HEK293 (cell line): Measurements from ENCODE around the gene MGLL.

Experiments used
- CTCF ChIA-PET: fragments of 350-600 bp; formaldehyde crosslinking; extraction: SDS; loops from one replicate; lab custom pipeline; 2021; ENCODE audit warnings: antibody characterized with exemption; lab: Yijun Ruan, JAX
- POLR2A ChIA-PET: fragments of 300-600 bp; formaldehyde crosslinking; extraction: SDS; loops from one replicate; lab custom pipeline; 2020; ENCODE audit warnings: antibody characterized with exemption, inconsistent platforms; lab: Yijun Ruan, JAX
- H3K27ac ChIP-seq: fragments of 200-500 bp; sonication (Bioruptor generic); 2 replicates; pipeline ENCODE4 v1.5.1; 2014; ENCODE audit warnings: low read depth, low read length, control low read depth, inconsistent platforms; ENCODE audit errors: extremely low read depth
- H3K36me3 ChIP-seq, 2 experiments: fragments of 200-500 bp in 1 of 2; sonication (Bioruptor generic) in 1 of 2; 1 replicate in 1 of 2; 2 replicates in 1 of 2; pipeline ENCODE4 v1.5.1; 2014 to 2017; ENCODE audit warnings: inconsistent platforms in 2 of 2, low read length in 2 of 2; ENCODE audit not compliant: control insufficient read depth in 2 of 2, insufficient read depth in 1 of 2
- H3K4me1 ChIP-seq: fragments of 200-500 bp; sonication (Bioruptor generic); 2 replicates; pipeline ENCODE4 v1.5.1; 2014; ENCODE audit warnings: mild to moderate bottlenecking, low read length, inconsistent platforms; ENCODE audit not compliant: control insufficient read depth, insufficient read depth
- H3K4me3 ChIP-seq: 2 replicates; pipeline ENCODE4 v1.5.1; 2011; ENCODE audit warnings: low read depth, mild to moderate bottlenecking, control low read depth, low read length, moderate library complexity
- H3K9me3 ChIP-seq: fragments of 200-500 bp; sonication (Bioruptor generic); 2 replicates; pipeline ENCODE4 v1.5.1; 2014; ENCODE audit warnings: low read depth, low read length, inconsistent platforms; ENCODE audit not compliant: control insufficient read depth, insufficient read depth
- GLIS1 ChIP-seq: fragments of 450-650 bp; formaldehyde crosslinking; IDR thresholded peaks from 2 replicates; pipeline ENCODE4 v1.5.1; 2016; ENCODE audit warnings: missing biosample characterization, missing genetic modification characterization
- HOXA7 ChIP-seq: sonication (generic); formaldehyde crosslinking; IDR thresholded peaks from 2 replicates; pipeline ENCODE4 v1.8.1; 2022; ENCODE audit warnings: missing genetic modification reagents, borderline replicate concordance
- KLF7 ChIP-seq: fragments of 450-650 bp; formaldehyde crosslinking; IDR thresholded peaks from 2 replicates; pipeline ENCODE4 v1.5.1; 2016; ENCODE audit warnings: missing biosample characterization, missing genetic modification characterization, borderline replicate concordance
- KLF8 ChIP-seq: fragments of 450-650 bp; formaldehyde crosslinking; IDR thresholded peaks from 2 replicates; pipeline ENCODE4 v1.5.1; 2016; ENCODE audit warnings: missing biosample characterization, missing genetic modification characterization
- MEIS1 ChIP-seq: sonication (generic); formaldehyde crosslinking; IDR thresholded peaks from 2 replicates; pipeline ENCODE4 v1.8.1; 2022; ENCODE audit warnings: missing genetic modification reagents, mild to moderate bottlenecking, borderline replicate concordance
- PATZ1 ChIP-seq: fragments of 450-650 bp; formaldehyde crosslinking; IDR thresholded peaks from 2 replicates; pipeline ENCODE4 v1.5.1; 2016; ENCODE audit warnings: missing biosample characterization, missing genetic modification characterization
- PRDM4 ChIP-seq: fragments of 450-650 bp; formaldehyde crosslinking; IDR thresholded peaks from 2 replicates; pipeline ENCODE4 v1.5.1; 2017; ENCODE audit warnings: missing biosample characterization, missing genetic modification characterization
- ZFP3 ChIP-seq: fragments of 450-650 bp; formaldehyde crosslinking; IDR thresholded peaks from 2 replicates; pipeline ENCODE4 v1.5.1; 2016; ENCODE audit warnings: low read depth, missing biosample characterization, missing genetic modification characterization
- ZNF114 ChIP-seq: fragments of 450-650 bp; formaldehyde crosslinking; IDR thresholded peaks from 2 replicates; pipeline ENCODE4 v1.5.0; 2017; ENCODE audit warnings: missing biosample characterization, missing genetic modification characterization
- ZNF133 ChIP-seq: fragments of 450-650 bp; formaldehyde crosslinking; IDR thresholded peaks from 2 replicates; pipeline ENCODE4 v1.5.1; 2016; ENCODE audit warnings: missing biosample characterization, missing genetic modification characterization
- ZNF155 ChIP-seq: fragments of 450-650 bp; formaldehyde crosslinking; IDR thresholded peaks from 2 replicates; pipeline ENCODE4 v1.5.1; 2016; ENCODE audit warnings: missing biosample characterization, missing genetic modification characterization
- ZNF202 ChIP-seq: fragments of 450-650 bp; formaldehyde crosslinking; IDR thresholded peaks from 2 replicates; pipeline ENCODE4 v1.5.1; 2016; ENCODE audit warnings: missing biosample characterization, missing genetic modification characterization, borderline replicate concordance
- ZNF398 ChIP-seq: fragments of 450-650 bp; formaldehyde crosslinking; IDR thresholded peaks from 2 replicates; pipeline ENCODE4 v1.5.1; 2017; ENCODE audit warnings: missing biosample characterization, missing genetic modification characterization
- ZNF404 ChIP-seq: fragments of 450-650 bp; formaldehyde crosslinking; IDR thresholded peaks from 2 replicates; pipeline ENCODE4 v1.5.1; 2017; ENCODE audit warnings: missing biosample characterization, missing genetic modification characterization
- ZNF530 ChIP-seq: fragments of 450-650 bp; formaldehyde crosslinking; IDR thresholded peaks from 2 replicates; pipeline ENCODE4 v1.5.1; 2016; ENCODE audit warnings: low read depth, missing biosample characterization, missing genetic modification characterization
- ZNF600 ChIP-seq: fragments of 450-650 bp; formaldehyde crosslinking; IDR thresholded peaks from 2 replicates; pipeline ENCODE4 v1.5.1; 2016; ENCODE audit warnings: missing biosample characterization, missing genetic modification characterization
- ZNF670 ChIP-seq: fragments of 450-650 bp; formaldehyde crosslinking; IDR thresholded peaks from 2 replicates; pipeline ENCODE4 v1.5.1; 2016; ENCODE audit warnings: missing biosample characterization, missing genetic modification characterization, low read depth
- ZSCAN5A ChIP-seq: fragments of 450-650 bp; formaldehyde crosslinking; IDR thresholded peaks from 2 replicates; pipeline ENCODE4 v1.5.1; 2016; ENCODE audit warnings: missing biosample characterization, missing genetic modification characterization
- ZXDB ChIP-seq: fragments of 450-650 bp; formaldehyde crosslinking; IDR thresholded peaks from 2 replicates; pipeline ENCODE4 v1.5.1; 2016; ENCODE audit warnings: missing biosample characterization, missing genetic modification characterization

Gene MGLL

GRCh38 chr3:127770671-127771355, 51.5 kb downstream of the MGLL start:
- TF ChIP-seq ZXDB (tag by site-specific recombination), result no peak
- TF ChIP-seq HOXA7 (CRISPR knock-in tag), result no peak
- no peak for TF ChIP-seq ZNF114
- no peak for TF ChIP-seq ZNF155 (tag by site-specific recombination)
- no peak for TF ChIP-seq KLF7 (tag by site-specific recombination)
- no peak for TF ChIP-seq ZFP3 (tag by site-specific recombination)
- no peak for TF ChIP-seq ZNF398 (tag by site-specific recombination)
- TF ChIP-seq ZNF133 (tag by site-specific recombination), result no peak
- no peak for TF ChIP-seq ZNF530 (tag by site-specific recombination)
- no peak for TF ChIP-seq PATZ1 (tag by site-specific recombination)
- no peak for TF ChIP-seq MEIS1 (CRISPR knock-in tag)
- TF ChIP-seq ZNF404, result no peak
- no peak for TF ChIP-seq ZSCAN5A
- no peak for TF ChIP-seq PRDM4 (tag by site-specific recombination)
- no peak for TF ChIP-seq GLIS1 (tag by site-specific recombination)
- TF ChIP-seq ZNF202 (tag by site-specific recombination), result no peak
- TF ChIP-seq ZNF670 (tag by site-specific recombination), result no peak
- TF ChIP-seq ZNF600 (tag by site-specific recombination), result no peak
- no peak for TF ChIP-seq KLF8 (tag by site-specific recombination)
- ChIA-PET CTCF (no interaction called here), POLR2A (no interaction called here)
- no peak overlapping the region for H3K4me3 ChIP-seq
- no peaks in the 10 kb centered on the region for H3K4me1 ChIP-seq
- no peaks in the 10 kb centered on the region for H3K9me3 ChIP-seq
- no peak overlapping the region for H3K27ac ChIP-seq
- H3K36me3 ChIP-seq, result no peaks in the 10 kb centered on the region
